Inflammatory macrophage treated with lipopolysaccharide for 1 hour (primary cell): ENCODE data around the gene CTCFL.

Experiments
- DNase-seq, 2 donors: peaks; one replicate each; pipeline ENCODE4 v3.0.0-alpha.2; 2020 to 2022

The CTCFL gene

DNA sequence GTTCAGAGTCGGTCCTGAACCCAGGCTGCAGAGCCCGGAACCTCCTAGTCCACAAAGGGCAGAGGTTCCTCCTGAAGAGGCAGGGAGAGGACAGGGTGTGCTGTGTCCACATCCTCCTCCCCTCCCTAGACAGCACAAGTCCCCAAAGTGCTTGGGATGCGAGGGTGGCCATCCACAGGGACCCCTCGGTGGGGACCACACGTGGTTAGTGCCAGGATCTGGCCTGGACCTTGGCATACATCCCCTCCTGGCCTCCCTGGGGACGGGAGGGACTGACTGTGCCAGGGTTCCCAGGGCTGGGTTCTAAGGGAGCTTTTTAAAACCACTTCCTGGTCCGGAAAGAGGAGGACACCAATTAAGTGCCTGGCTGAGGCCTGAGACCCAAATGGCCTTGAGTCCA lies 63.2 kb downstream of the CTCFL start:
- no peak for DNase-seq

DNA sequence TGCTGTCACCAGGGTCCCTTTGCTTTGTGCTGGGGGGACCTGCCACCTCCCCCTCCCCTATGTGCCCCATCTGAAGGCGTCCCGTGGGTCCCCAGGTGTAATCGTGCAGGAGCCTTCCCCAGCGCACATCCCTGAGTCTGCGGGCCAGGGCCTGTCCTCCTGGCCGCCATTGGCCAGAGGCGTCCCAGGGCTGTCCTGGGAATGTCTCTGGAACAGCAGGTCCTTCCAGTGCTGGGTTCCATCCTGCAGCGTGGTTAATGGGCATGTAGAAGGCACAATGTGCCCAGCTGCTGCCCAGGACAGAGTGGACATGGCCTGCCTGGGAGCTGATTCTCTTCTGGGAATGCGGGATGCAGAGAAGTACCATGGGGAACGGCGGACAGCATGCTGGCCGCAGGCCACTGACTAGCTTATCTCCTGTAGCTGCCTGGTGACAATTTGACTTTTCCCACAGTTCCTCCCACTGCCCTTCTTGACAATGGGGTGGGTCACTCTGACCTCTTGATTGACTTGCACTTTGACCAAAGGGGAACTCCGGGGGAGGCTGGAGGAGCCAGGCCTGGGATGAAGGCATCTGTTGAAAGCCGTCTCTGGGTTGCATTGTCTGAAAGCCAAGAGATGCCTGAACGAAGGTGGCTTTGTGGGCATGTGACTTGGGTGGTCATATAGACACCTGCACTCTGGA lies 64.0 kb downstream of the CTCFL start:
- peak; percentile 24 to 50 for DNase-seq

GRCh38 chr20:57459897-57460296 lies 65.0 kb downstream of the CTCFL start:
- no peak for DNase-seq

DNA sequence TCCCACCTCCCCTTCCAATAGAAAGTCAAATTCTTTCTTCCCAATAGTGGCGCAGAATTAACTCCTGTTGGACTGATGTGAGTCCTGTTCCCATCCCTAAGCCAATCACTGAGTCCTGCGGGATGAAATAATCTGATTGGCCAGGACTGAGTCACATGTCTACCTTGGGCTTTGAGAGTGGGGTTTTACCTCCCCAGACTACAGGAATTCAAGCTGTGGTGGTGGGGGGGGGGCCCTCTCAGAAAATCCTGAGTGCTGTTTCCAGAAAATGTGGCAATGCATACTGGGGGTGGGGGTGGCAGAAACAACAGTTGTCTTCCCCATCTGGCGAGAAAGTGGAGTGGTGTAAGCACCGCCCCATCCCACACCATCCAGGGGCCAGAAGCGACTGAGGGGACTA lies 65.7 kb downstream of the CTCFL start:
- DNase-seq = no peak

GRCh38 chr20:57458400-57459160 lies 66.4 kb downstream of the CTCFL start:
- DNase-seq = peak; percentile 17 to 39

DNA sequence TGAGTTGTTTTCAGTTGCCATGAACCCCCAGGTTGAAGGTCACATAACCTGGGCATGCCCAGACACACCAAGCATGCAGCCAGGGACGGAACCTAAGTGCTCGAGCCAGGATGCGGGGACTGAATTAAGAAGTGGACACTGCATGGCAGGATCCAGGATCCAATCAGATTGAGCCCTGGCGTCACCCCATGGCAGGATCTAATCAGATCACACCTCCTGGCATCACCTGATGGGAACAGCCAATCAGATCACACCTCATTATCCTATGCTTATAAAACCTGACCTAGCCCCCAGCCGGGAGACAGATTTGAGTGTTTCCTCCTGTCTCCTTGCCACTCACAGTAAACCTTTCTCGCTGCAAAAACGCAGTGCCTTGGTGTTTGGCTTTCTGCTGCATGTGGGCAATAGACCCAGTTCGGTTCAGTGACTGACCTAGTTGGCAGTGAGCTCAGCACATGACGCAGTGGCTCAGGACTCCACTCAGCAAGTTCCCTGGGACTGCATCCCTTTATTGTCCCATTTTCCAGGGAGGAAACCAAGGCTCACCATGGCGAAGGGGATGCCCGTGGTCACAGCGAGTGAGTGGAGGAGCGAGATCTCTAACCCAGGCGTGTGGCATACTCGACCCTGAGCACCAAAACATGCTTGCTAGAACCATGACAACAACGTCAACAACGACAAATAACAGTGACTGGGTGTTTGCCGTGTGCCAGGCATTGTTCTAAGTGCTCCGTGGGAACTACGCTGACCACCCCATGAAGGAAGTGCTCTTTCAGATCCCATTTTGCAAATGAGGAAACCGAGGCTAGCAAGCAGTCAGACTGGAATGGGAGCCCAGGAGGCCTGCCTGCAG lies 67.5 kb downstream of the CTCFL start:
- DNase-seq = no peak

DNA sequence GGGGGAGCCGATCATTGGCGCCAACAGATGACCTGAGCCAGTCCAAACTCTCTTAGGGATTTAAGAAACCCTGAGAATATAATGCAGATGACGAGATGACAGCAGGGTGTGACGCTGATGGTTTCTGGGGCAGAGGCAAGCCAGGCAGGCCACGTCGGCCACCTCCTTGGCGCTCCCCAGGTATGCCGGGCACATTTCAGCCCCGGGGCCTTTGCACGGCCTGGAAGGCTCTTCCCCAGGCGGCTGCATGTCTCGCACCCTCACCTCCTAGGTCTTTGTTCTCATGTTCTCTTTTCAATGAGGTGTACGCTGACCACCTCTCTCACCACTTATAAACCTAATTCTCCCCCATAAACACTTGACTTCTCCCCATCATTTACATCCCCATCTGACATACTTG lies 68.8 kb downstream of the CTCFL start:
- no peak for DNase-seq

GRCh38 chr20:57455386-57455785 lies 69.6 kb downstream of the CTCFL start:
- DNase-seq = no peak

DNA sequence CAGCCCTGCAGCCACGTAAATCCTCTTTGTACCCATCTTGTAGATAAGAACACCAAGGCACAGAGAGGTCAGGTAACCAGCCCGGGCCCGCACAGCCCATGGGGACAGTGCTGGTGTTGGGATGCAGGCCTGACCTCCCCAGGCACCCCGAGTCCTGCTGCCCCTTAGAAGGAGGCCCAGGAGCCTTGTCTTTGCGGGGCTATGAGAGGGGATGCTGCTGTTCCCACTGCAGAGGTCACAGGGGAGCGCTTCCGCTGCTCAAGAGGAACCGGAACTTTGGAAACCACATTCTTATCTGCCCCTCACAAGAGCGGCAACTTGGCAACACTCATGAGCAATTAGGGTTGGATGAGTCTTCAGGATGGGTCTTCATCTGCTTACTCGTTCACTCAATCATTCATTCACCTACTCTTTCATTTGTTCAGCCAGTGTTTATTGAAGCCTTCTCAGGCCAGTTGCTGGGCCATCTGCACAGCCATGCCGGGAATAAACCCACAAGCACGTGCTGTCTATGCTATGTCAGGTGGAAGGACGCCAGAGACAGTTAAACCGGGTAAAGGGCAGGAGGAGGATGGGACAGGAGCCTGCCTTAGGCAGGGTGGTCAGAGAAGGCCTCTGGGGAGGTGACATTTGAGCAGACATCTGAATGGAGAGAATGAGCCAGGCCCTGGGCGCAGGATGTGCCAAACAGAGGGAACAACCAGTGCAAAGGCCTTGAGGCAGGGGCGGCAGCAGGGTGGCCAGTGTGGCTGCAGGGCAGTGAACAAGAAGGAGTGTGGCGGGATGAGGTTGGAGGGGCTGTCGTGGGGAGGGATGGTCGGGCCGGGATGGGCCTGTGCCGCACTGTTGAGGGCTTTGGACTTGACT lies 72.9 kb downstream of the CTCFL start:
- DNase-seq = peak; percentile 47 to 62

- DNase-seq = peak; percentile 61 to 69
Measured at GRCh38 chr20:57451431-57451794, 73.5 kb downstream of the CTCFL start.

GRCh38 chr20:57450931-57451330 lies 74.0 kb downstream of the CTCFL start:
- no peak for DNase-seq

DNA sequence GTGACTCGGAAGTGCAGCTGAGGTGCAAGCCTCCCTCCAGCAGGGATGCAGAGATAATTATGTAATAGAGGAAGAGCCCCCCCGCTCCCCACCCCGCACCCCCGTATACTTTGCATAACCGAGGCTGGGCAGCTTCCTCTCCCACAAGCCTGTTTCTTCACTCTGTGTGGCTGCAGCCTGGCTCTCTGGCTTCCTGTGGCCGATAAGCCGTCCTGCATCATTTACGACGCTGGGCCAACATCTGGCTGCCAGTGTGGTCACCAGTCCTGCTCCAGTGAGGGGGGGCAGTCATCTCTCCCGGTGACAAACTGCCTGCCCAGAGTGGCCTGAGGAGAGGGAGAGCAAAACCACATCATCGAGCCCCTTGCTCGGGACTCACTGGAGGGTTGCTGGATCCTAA lies 74.5 kb downstream of the CTCFL start:
- DNase-seq = peak; percentile 85 to 89

GRCh38 chr20:57449398-57450354 lies 75.3 kb downstream of the CTCFL start:
- DNase-seq = no peak

GRCh38 chr20:57448764-57449354 lies 76.1 kb downstream of the CTCFL start:
- DNase-seq = no peak
